Smooth muscle cell of the brain vasculature (primary cell): ENCODE data around the gene TMEM256.
A peak's percentile ranks its signal among the peaks of the same experiment; 100 is the strongest.

Source experiments
- DNase-seq: peaks from one replicate; pipeline ENCODE4 v3.0.0-alpha.2; 2012; ENCODE audit warnings: low read depth, low spot score

Gene TMEM256

DNA sequence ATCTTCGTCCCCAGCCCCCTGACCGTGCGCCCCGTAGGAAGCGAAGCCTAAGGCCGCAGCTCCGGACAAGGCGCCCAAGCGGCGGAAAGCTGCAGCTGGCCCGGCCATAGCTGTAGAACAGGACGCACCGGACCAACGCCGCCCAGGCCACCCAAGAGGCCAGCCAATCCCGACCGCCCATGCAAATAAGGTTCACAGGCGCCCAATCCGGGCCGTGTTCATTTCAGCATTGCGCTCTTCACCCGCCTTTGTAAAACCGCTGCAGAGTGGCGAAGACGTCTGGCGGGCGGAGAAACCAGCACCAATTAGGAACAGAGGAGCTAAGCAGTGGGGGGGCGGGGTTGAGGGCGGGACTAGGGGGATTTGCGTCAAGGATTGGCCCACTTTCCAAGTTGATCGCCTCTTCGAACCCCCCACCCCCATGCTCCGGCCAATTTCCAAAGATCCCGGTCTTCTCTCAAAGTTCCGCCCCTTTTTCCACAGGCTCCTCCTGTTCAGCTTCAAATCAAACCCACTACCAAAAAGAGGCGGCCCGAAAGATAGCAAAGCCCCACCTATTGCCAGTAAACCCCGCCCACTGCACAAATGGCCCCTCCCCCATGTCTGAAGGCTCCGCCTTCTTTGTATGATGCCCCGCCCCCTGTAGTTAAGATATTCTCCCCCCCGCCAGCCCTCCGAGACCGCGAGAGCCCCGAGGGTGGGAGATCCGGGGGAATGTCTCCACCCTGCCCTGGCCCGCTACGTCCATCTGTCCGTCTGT is at the start of gene TMEM256:
TSS of gene TMEM256 (minus strand) at position 121 of the 760 bp plus-strand sequence. CDS start at position 108, 13 bp downstream.
- DNase-seq: peak; percentile 99

DNA sequence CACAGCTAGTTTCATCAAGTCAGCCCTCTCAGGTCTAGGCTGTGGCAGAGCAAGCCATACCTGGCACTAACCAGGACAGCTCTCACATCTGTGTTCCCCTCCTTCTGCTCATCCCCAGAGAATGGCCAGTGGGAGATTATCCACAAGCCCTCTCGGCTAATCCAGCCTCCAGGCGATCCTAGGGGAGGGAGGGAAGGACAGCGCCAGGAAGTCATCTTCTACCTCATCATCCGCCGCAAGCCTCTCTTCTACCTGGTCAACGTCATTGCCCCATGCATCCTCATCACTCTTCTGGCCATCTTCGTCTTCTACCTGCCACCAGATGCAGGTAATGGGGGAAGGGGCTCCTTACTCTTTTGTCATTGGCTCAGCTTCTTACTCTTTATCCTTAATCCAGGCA is 44.6 kb upstream of the TMEM256 start:
- no peak for DNase-seq

DNA sequence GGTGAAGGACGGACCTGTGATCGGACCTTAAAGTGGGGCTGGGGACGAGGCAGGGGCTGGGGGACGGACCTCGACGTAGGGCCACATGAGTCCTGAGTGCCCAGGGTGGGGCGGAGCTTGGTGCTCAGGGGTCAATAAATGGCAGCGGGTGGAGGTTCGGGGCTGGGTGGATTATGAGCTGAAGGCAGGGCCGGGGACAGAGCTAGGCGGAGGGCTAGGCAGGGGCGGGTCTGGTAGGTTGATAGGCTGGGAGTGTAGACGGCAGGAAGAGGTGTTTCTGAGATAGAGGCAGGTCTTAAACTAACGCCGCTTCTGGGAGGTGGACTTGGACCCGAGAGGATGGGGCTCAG is 41.7 kb upstream of the TMEM256 start:
- DNase-seq: no peak

DNA sequence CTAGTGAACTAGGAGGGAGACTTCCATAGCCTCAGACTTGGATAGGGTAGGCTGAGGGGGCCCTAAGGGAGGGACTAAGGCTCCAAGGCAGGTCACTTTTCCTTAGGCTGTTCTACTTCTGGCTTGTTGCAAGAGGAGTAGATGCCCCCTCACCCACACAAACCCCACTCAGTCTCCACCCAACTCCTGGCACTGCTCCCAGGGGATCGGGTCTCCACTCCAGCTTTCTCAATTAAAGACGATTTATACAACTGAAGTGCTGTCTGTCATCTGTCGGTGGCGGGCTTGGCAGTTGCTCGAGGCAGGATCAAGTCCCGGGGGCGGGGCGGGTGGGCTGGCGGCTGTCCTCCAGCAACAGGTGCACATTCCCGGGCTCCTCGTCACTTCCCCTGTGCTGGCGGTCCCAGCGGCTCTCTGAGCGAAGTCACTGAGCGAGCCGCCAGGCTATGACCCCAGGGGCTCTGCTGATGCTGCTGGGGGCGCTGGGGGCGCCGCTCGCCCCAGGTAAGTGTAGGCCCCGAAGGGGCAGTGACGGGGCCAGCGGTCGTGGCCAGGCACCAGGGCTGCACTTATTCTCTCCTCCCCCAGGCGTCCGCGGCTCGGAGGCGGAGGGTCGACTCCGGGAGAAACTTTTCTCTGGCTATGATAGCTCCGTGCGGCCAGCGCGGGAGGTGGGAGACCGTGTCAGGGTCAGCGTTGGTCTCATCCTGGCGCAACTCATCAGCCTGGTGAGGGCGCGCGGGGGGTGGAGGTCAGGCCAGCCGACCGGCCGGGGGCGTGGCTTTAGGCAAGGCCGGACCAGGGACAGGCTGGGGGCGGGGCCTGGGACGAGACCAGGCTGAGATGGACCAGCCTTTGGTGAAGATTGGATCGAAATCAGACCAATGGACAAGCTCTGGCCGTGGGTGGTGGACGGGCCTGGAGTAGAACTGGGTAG is 41.1 kb upstream of the TMEM256 start, which contains the start of gene CHRNB1:
TSS of gene CHRNB1 (plus strand) at position 380 of the 937 bp plus-strand sequence. CDS start at position 447, 67 bp downstream.
- no peak for DNase-seq

DNA sequence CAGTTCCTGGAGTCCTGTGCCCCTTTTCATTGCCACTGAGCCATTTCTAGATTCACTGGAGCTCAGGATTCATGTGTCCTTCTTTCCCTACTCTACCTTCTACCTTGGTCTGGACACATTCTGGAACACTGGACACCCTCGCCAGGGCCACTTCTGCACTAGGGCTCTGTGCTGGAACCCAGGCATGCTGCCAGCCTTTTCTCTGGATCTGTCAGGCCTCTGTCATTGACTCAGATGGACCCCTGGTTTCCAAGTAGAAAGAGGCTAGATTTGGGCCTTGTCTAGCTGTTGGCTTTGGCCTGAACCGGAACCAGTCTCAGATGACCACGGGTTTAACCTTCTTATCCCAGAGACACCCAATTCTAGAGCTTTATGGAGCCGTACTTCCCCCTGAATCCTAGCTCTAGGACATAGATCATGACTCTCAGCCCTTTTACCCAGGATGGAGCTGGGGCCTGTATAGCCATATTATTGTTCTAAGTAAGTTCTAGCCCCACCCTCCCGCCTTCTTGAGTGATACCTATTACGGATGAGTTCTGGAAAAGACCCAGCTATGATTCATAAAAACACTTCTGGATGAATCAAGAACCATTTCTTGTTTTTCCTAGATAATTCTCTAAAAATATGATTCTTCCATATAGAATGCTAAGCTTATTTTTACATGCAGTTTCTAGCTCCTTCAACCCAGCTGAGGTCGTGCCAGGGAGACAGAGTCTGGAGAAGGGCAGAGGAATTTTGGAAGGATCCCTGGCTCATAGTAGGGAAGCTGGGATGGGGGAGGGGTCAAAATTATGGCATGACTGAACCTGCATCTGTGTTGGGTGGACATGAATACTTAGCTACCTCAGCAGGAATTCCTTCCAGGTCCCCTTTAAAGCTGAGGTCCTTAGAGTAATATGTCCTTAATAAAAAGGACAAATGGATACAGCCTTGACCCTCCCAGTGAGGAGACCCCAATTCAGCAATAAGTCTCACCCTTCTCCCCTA is 39.9 kb upstream of the TMEM256 start:
- no peak for DNase-seq

DNA sequence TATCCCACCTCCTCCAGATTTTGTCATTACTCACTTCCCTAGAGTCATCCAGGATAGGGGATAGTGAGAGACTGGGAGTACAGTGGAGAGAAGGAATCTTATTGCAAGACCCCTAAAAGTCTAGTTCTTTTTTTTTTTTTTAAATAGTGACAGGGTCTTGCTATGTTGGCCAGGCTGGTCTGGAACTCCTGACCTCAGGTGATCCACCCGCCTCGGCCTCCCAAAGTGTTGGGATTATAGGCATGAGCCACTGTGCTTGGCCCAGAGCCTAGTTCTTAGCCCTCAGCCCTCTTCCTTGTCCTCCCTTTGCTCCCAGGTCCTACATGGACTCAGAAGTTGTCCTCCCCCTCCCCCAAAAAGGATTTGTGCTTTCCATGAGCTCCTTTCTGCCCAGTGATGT is 38.2 kb upstream of the TMEM256 start:
- DNase-seq: no peak

DNA sequence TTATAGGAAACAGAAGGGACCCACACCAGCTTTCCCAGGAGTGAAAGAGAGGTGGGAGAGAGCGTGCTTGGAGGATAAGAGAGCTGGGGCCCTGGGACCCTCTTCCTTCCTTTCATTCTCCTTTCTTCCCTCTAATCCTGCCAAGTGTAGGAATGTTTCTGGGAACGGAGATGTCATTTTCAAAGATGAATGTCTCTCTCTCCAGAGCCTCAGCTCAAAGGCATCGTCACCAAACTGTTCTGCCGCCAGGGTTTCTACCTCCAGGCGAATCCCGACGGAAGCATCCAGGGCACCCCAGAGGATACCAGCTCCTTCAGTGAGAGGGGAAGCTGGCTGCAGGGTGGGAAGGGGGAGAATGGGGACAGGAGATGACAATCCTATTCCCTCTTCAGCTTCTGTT is 37.4 kb upstream of the TMEM256 start:
- no peak for DNase-seq

DNA sequence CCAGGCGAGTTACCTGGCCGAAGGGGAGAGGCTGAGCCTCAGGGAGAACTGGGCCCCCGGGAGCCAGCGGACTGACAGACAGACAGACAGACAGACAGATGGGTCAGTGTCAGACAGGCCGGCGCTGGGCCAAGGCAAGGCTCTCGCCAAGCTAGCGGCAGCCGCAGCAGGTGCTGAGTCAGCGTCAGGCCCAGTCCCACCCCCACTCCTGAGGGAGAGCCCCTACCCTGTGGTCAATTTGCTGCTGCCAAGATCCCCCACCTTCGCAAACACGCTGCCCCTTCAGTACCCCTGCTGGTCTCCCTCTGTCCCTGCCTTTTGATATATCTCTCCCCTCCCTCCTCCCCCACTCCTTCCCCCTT is 36.9 kb upstream of the TMEM256 start:
- DNase-seq: no peak

DNA sequence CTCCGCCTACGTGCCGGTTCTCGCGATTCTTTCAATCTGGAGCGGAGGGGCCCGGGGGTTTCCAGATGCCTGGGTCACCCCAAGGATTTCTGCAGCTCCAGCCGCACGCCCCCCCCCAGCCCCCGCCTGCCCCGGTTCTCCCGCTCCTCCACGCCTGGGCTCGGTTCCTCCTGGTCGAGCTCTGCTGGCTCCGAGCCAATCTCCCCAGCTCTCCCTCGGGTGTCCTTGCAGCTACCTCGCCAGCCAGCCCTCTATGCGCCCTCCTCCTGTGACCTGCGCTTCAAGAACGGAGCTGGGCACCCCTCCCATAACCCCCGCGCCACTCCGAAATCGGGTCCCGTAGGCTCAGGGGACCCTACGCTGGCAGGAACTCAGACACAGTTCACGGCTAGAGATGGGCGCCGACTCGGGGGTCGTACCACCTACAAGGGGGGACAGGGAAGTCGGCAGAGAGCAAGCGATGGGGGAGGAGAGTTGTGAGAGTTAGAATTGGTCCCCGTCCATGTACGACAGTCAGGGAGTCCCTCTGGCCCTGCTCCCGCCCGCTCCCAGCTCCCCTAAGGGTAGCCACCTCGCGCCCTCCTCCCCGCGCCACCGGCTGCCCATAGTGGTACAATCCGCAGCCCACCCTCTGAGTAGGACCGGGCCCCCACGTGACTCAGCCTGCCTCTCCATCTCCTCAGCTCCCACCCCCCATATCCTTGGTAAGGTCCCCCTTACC is 36.4 kb upstream of the TMEM256 start:
- DNase-seq: no peak

DNA sequence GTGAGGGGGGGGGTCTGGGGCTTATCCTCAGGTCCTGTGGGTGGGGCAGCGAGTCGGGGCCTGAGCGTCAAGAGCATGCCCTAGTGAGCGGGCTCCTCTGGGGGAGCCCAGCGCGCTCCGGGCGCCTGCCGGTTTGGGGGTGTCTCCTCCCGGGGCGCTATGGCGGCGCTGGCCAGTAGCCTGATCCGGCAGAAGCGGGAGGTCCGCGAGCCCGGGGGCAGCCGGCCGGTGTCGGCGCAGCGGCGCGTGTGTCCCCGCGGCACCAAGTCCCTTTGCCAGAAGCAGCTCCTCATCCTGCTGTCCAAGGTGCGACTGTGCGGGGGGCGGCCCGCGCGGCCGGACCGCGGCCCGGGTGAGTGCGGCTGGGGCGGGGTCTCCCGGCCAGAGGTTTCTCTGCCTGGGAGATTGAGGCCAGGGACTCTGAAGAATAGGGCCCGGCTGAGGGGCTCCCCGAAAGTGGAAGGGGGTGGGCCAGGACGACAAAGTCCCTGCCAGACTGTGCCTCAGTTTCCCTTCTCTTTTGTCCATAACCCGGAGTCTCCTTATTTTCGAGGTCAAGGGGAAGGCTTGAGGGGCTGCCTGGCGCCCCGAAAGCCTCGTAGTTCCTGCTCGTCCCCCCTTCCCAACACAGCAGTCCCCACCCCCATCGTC is 35.7 kb upstream of the TMEM256 start, which contains the start of gene FGF11:
TSS of gene FGF11 (plus strand) at position 51 of the 651 bp plus-strand sequence. CDS start at position 160, 109 bp downstream.
- no peak for DNase-seq

DNA sequence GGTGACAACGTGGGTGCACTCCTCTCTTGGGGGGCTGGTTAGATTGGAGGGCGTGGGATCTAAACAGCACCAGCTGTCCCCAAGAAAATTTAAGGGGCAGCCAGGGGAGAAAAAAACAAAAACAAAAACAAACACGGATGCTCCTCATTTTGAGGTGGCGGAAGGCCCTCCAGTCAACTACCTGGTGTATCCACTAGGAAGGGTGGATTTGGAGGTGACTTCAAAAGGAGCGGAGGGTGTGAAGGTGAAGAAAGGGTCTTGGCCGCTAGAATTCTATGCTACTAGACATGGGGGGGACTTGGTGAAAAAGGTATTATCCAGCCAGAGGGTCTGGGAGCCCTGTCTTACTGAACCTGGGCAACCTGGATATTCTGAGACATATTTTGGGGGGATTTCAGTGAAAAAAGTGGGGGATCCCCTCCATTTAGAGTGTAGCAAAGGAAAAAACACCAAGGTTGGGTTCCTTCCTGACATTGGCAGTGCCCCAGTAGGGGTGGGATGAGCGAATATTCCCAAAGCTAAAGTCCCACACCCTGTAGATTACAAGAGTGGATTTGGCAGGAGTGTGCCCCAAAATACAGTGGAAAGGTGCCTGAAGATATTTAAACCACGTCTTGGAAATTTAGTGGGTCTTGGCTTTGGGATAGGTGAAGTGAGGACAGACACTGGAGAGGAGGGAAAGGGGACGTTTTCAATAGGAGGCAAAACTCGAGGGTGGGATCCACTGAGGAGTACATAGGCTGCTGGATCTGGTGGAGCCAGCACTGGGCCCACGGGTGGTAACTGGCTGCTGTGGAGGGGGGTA is 35.0 kb upstream of the TMEM256 start:
- DNase-seq: no peak

DNA sequence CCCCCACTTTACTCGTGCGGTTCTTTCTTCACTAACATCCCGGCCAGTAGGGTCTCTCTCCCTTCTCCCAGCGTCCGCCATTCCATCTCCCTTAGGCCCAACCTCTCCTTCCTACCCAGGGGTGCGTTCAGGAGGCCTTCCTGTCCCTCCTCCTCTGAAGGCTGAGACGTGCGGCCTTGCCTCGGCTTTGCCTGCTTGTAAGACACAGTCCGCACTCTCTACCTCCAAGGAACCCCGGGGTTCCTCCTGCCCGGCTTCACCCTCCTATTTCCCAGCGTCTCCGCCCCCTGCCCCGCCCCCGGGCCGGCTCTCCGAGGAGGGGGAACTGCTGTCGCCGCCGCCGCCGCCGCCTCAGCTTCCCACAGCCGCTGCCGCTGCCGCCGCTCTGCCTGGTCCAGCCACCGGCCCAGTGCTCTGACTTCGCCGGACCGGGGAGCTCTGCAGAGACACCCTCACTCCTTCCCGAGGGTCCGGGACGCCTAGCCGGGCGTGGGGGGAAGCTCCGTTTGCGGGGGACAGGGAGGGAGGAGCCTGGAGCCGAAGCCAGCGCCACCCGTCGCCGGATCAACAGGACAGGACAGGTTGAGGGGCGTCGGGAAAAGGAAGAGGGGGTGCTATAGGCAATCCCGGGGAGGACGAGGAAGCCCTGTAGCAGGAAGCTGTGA is 34.2 kb upstream of the TMEM256 start:
- no peak for DNase-seq

DNA sequence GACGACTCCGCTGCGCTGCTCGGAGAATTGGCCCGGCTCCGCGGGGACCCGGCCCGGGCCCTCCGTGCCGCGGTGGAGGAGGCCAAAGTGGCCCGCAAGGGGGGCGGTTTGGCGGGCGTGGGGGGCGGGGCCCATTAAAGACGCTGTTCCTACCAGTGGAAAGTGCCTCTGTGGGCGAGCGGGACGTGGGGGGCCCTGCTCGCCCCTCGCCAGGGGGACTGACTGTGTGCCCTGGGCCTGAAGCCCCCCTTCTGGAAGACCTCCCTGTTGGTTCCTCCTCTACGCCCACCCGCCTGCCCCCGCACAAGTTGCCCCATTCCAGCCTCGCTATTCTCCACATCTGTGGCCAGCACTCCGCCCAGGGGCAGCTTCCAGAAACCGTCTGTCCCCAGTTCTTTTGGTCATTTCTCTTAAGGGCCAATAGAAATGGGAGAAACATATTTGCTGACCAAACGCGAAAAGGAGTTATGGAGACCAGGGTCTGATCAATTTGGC is 33.5 kb upstream of the TMEM256 start:
- no peak for DNase-seq

DNA sequence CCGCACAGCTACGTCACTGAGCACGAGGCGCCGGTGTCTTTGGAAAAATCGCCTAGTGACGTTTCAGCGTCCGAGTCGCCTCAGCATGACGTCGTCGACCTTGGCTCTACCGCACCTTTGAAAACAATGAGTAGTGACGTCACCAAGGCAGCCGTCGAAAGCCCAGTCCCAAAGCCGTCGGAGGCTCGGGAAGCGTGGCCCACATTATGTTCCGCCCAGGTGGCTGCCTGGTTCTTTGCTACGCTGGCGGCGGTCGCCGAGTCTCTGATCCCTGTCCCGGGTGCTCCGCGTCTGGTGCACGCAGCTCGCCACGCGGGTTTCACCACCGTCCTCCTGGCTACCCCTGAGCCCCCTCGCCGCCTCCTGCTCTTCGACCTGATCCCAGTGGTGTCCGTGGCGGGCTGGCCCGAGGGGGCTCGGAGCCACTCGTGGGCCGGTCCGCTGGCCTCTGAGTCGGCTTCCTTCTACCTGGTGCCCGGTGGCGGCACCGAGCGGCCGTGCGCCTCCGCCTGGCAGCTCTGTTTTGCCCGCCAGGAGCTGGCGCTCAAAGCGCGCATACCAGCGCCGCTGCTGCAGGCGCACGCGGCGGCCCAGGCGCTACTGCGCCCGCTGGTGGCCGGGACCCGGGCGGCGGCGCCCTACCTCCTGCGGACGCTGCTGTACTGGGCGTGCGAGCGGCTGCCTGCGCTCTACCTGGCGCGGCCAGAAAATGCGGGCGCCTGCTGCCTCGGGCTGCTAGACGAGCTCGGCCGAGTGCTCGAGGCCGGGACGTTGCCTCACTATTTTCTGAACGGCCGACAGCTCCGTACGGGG is 32.9 kb upstream of the TMEM256 start:
- DNase-seq: no peak

DNA sequence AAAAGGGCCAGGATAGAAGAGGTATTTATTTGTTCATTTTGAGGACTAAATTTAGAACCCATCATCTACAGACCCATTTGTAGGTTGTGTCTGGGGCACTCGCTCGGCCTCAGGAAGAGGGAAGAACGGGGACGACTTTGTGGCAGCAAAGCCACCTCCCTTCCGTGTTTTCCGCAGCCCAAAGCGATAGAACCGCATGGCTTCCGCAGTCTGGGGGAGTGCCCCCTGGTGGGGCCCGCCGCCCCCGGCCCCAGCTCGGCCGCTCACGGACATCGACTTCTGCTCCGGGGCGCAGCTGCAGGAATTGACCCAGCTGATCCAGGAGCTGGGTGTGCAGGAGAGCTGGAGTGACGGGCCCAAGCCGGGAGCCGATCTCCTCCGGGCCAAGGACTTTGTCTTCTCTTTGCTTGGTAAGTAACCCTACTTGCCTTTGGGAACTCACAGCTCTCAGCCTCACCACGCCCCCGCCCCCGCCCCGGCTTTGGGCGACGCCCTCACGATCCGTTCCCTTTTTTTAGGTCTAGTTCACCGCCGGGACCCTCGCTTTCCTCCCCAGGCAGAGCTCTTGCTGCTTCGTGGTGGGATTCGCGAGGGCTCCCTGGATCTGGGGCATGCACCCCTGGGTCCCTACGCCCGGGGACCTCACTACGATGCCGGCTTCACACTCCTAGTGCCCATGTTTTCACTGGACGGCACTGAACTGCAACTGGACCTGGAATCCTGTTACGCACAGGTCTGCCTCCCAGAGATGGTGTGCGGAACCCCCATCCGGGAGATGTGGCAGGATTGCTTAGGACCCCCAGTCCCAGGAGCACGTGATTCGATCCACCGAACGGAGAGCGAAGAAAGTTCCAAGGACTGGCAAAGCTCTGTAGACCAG is 32.0 kb upstream of the TMEM256 start:
- DNase-seq: no peak

DNA sequence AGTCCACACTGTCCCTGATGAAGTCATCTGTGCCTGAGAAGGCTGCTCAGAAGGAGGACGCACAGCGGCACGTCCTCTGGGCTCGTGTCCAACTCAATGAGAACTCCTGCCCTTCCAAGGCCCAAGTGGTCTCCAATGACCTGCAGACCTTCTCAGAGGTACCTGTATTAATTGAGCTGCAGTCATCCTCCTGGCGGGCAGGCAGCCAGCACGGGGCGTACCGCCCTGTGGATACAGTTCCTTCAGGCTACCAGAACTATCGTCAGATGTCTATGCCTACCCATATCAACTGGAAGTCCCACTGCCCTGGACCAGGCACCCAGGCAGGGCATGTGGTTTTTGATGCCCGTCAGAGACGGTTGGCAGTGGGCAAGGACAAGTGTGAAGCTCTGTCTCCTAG is 28.4 kb upstream of the TMEM256 start:
- no peak for DNase-seq

DNA sequence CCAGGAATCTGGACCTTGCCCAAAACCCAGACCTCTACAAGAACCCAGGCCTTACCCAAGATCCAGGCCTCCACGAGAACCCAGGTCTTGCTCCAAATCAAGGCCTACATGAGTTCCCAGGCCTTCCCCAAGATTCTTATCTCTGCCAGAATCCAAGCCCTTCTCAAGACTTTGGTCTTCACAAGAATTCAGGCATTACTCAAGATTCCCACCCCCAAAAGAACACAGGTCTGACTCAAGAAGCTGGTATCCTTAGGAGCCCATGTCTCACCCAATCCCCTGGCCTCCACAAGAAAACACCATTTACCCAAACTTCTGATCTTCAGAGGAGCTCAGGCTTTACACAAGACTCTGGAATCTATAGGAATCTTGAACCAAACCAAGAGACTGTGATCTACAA is 27.3 kb upstream of the TMEM256 start:
- no peak for DNase-seq
